Hepatocyte (in vitro differentiated cells): Measurements from ENCODE around the gene NOL12. TPM values are rescaled to one million over a fixed set of nuclear protein-coding genes. Genes with fewer than 3 reads are reported as not detected.
A peak's percentile ranks its signal among the peaks of the same experiment; 100 is the strongest.

Experiments used
- DNase-seq: peaks from one replicate; pipeline ENCODE4 v3.0.0-alpha.2; 2016; ENCODE audit warnings: low spot score
- H2AFZ ChIP-seq: fragments of 200-600 bp; sonication (generic); 2 replicates; pipeline ENCODE4 v1.6.0; 2016; ENCODE audit warnings: antibody characterized with exemption, mild to moderate bottlenecking
- H3K27ac ChIP-seq: fragments of 200-600 bp; sonication (generic); 2 replicates; pipeline ENCODE4 v1.5.1; 2016; ENCODE audit warnings: mild to moderate bottlenecking
- H3K27me3 ChIP-seq: fragments of 200-600 bp; sonication (generic); 2 replicates; pipeline ENCODE4 v1.6.1; 2016
- H3K36me3 ChIP-seq: fragments of 200-600 bp; sonication (generic); replicated peaks from 2 replicates; pipeline ENCODE4 v1.5.1; 2016; ENCODE audit warnings: low read depth; ENCODE audit not compliant: insufficient read depth
- H3K4me1 ChIP-seq: fragments of 200-600 bp; sonication (generic); 2 replicates; pipeline ENCODE4 v1.5.1; 2016; ENCODE audit warnings: mild to moderate bottlenecking, moderate library complexity; ENCODE audit not compliant: insufficient read depth
- H3K4me2 ChIP-seq: fragments of 200-600 bp; sonication (generic); 2 replicates; pipeline ENCODE4 v1.6.0; 2016
- H3K4me3 ChIP-seq: fragments of 200-600 bp; sonication (generic); 2 replicates; pipeline ENCODE4 v1.5.1; 2016; ENCODE audit warnings: mild to moderate bottlenecking
- H3K79me2 ChIP-seq: fragments of 200-600 bp; sonication (generic); 2 replicates; pipeline ENCODE4 v1.6.0; 2017; ENCODE audit warnings: mild to moderate bottlenecking
- H3K9me2 ChIP-seq: fragments of 200-600 bp; sonication (generic); replicated peaks from 2 replicates; pipeline ENCODE4 v1.6.0; 2017; ENCODE audit warnings: mild to moderate bottlenecking; ENCODE audit not compliant: insufficient read depth
- H3K9me3 ChIP-seq: fragments of 200-600 bp; sonication (generic); 2 replicates; pipeline ENCODE4 v1.5.1; 2016; ENCODE audit warnings: low read depth, mild to moderate bottlenecking
- H4K20me1 ChIP-seq: fragments of 200-600 bp; sonication (generic); 2 replicates; pipeline ENCODE4 v1.6.0; 2016; ENCODE audit warnings: mild to moderate bottlenecking; ENCODE audit not compliant: insufficient read depth, poor library complexity, severe bottlenecking
- CTCF ChIP-seq: fragments of 200-600 bp; sonication (generic); IDR thresholded peaks from 2 replicates; pipeline ENCODE4 v1.5.1; 2016; ENCODE audit warnings: antibody characterized with exemption, mild to moderate bottlenecking; ENCODE audit not compliant: poor library complexity
- EZH2 ChIP-seq: fragments of 200-600 bp; sonication (generic); IDR thresholded peaks from 2 replicates; pipeline ENCODE4 v1.6.1; 2016; ENCODE audit warnings: antibody characterized with exemption, mild to moderate bottlenecking, borderline replicate concordance
- EZH2phosphoT487 ChIP-seq: fragments of 200-600 bp; sonication (generic); IDR thresholded peaks from one replicate; pipeline ENCODE4 v1.6.1; 2018; ENCODE audit warnings: antibody characterized with exemption, mild to moderate bottlenecking, low read depth, moderate library complexity; ENCODE audit not compliant: unreplicated experiment, severe bottlenecking
- WGBS: methylation state at CpG from one replicate; pipeline ENCODE4 v1.1.6; 2016; ENCODE audit warnings: low lambda C conversion rate; ENCODE audit errors: missing lambda C conversion rate; 5-methylcytosine and 5-hydroxymethylcytosine counted together
- polyA plus RNA-seq: library from polyadenylated mRNA; unstranded; fragments of >200 nt; fragmentation: Nextera tagmentation; extraction: Ambion mirVana; gene quantifications from 2 replicates; pipeline ENCODE4 v1.2.1, GENCODE V29; 2016
- total RNA-seq: library from RNA; depleted of rRNA; stranded (reverse); fragments of >200 nt; gene quantifications from 2 replicates; pipeline ENCODE4 v1.2.3, GENCODE V29; 2014

NOL12 gene
- total and polyA plus RNA-seq, 2 experiments from 2014 or later: 11.4 to 27.6 TPM

- no peaks in the 10 kb centered on the region for H3K36me3 ChIP-seq
- 96% methylated on average over 5 of the region's 5 CpGs for WGBS
- H2AFZ ChIP-seq: no peak overlapping the region
- no peaks in the 10 kb centered on the region for H3K9me2 ChIP-seq
- TF ChIP-seq EZH2 (no peak), EZH2phosphoT487 (no peak), CTCF (no peak)
- H3K27ac ChIP-seq: peak overlapping the region; percentile 19
- peaks cover 28% of the 10 kb centered on the region for H3K4me1 ChIP-seq
- no peak overlapping the region for H3K4me3 ChIP-seq
- no peak overlapping the region for H3K4me2 ChIP-seq
- H3K27me3 ChIP-seq: no peaks in the 10 kb centered on the region
- H3K79me2 ChIP-seq: peaks cover 61% of the 10 kb centered on the region
- no peaks in the 10 kb centered on the region for H3K9me3 ChIP-seq
- H4K20me1 ChIP-seq: peaks cover 6% of the 10 kb centered on the region
- no peak for DNase-seq
Measured at GRCh38 chr22:37662039-37662438, 24.1 kb upstream of the NOL12 start.

DNA sequence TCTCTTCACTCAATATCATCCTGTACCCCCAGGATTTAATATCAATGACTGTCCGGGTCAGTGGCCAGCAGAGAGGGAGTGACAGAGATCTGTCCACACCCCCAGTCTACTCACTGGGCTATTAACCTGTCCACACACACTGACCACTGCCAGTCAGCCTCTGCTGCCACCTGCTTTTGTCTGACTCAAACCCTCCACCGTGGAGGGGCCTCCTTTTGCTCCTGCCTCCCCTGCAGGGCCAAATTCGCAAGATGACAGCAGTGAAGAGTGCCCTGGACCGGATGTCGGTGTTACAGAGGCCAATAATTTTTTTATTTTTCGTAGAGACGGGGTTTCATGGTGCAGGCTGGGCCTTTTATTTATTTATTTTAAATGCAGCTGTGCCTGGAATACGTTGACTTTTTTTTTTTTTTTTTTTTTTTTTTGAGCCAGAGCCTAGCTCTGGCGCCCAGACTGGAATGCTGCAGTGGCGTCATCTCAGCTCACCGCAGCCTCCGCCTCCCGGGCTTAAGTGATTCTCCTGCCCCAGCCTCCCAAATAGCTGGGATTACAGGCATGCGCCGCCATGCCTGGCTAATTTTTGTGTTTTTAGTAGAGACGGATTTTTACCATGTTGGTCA, 22.5 kb upstream of the NOL12 start:
- peaks cover 21% of the 10 kb centered on the region for H3K4me1 ChIP-seq
- no peaks in the 10 kb centered on the region for H3K27me3 ChIP-seq
- H3K9me2 ChIP-seq: no peaks in the 10 kb centered on the region
- no peak overlapping the region for H3K4me2 ChIP-seq
- H2AFZ ChIP-seq: no peak overlapping the region
- DNase-seq: no peak
- no peaks in the 10 kb centered on the region for H3K9me3 ChIP-seq
- H3K36me3 ChIP-seq: no peaks in the 10 kb centered on the region
- peaks cover 61% of the 10 kb centered on the region for H3K79me2 ChIP-seq
- no peak overlapping the region for H3K4me3 ChIP-seq
- no peak overlapping the region for H3K27ac ChIP-seq
- TF ChIP-seq CTCF (no peak), EZH2 (no peak), EZH2phosphoT487 (no peak)
- peaks cover 6% of the 10 kb centered on the region for H4K20me1 ChIP-seq
- 86% methylated on average over 16 of the region's 16 CpGs for WGBS

DNA sequence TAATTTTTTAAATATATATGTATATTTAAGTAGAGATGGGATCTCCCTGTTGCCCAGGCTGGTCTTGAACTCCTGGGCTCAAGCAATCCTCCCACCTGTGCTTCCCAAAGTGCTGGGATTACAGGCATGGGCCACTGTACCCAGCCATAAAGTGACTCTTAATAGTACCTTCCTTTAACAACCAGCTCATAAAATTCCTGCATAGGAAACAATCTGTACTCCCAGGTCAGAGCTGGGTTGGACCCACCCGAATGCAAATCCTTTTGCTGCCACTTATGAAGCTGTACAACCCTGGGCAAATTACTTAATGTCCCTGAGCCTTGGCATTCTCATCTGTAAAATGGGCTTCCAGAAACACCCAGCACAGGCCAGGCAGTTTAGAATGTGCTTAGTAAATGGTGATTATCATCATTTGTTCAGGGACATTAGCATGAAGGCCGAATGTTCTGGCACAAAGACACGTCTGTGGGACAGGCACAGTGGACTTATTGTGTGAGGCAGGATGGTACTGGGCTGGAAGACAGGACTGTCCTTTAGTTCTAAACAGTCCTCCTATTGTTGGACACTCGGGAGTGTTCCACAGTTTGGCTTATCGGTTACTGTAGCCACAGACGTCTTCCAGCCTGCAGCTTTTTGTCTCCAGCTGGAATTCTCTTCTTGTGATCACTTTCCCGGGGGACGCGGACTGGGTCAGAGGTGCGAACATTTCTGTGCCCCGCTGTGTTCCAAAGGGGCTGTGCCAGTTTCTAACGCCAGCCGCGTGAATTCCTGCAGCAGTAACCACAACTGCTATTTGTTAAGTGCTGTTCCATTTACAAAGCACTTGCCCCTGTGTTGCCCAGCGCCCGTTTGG, 21.7 kb upstream of the NOL12 start:
- H3K4me1 ChIP-seq: peaks cover 21% of the 10 kb centered on the region
- peaks cover 6% of the 10 kb centered on the region for H4K20me1 ChIP-seq
- H3K4me2 ChIP-seq: no peak overlapping the region
- H3K79me2 ChIP-seq: peaks cover 56% of the 10 kb centered on the region
- H3K27ac ChIP-seq: no peak overlapping the region
- no peak overlapping the region for H3K4me3 ChIP-seq
- H3K27me3 ChIP-seq: no peaks in the 10 kb centered on the region
- H3K9me2 ChIP-seq: no peaks in the 10 kb centered on the region
- H3K9me3 ChIP-seq: no peaks in the 10 kb centered on the region
- no peaks in the 10 kb centered on the region for H3K36me3 ChIP-seq
- 88% methylated on average over 16 of the region's 16 CpGs for WGBS
- TF ChIP-seq EZH2 (no peak), CTCF (no peak), EZH2phosphoT487 (no peak)
- H2AFZ ChIP-seq: no peak overlapping the region
- DNase-seq: no peak
